Fibroblast of peridontal ligament (primary cell): ENCODE data around the gene POLR2C.
A peak's percentile ranks its signal among the peaks of the same experiment; 100 is the strongest.
"Not testable (repeated sequence)": the region's sequence is repeated elsewhere in the genome, so short reads cannot be mapped to it uniquely, and the experiment has no call there.

Experiments used
- DNase-seq: peaks from one replicate; pipeline ENCODE4 v3.0.0-alpha.2; 2010; ENCODE audit errors: extremely low read depth

The POLR2C gene

GRCh38 chr16:57479205-57479975 is 16.9 kb downstream of the POLR2C start:
- DNase-seq, result peak; percentile 60

- DNase-seq, result peak; percentile 13
Observed at GRCh38 chr16:57479976-57480753, 17.7 kb downstream of the POLR2C start.

GRCh38 chr16:57480754-57481230 is 18.3 kb downstream of the POLR2C start:
- no peak for DNase-seq

- no peak for DNase-seq
Observed at GRCh38 chr16:57481421-57481820, 18.9 kb downstream of the POLR2C start.

- no peak for DNase-seq
Observed at GRCh38 chr16:57482845-57483545, 20.5 kb downstream of the POLR2C start.

GRCh38 chr16:57483725-57484514 is 21.4 kb downstream of the POLR2C start:
- DNase-seq, result no peak

- DNase-seq, result no peak
Observed at GRCh38 chr16:57484515-57485005, 22.1 kb downstream of the POLR2C start.

GRCh38 chr16:57485091-57485915 is 22.8 kb downstream of the POLR2C start:
- DNase-seq, result no peak

GRCh38 chr16:57485916-57486857 is 23.7 kb downstream of the POLR2C start, which contains the start of gene DOK4:
TSS of gene DOK4 (minus strand) at chr16:57486493. CDS start at chr16:57479507, 6,986 bp downstream.
- DNase-seq, result peak; percentile 36

- no peak for DNase-seq
Observed at GRCh38 chr16:57486858-57487834, 24.7 kb downstream of the POLR2C start.

GRCh38 chr16:57489229-57489628 is 26.8 kb downstream of the POLR2C start:
- DNase-seq, result no peak

GRCh38 chr16:57493767-57494166 is 31.3 kb downstream of the POLR2C start:
- no peak for DNase-seq

- DNase-seq, result no peak
Observed at GRCh38 chr16:57497121-57497520, 34.6 kb downstream of the POLR2C start.

- no peak for DNase-seq
Observed at GRCh38 chr16:57498031-57498430, 35.6 kb downstream of the POLR2C start.

- DNase-seq, result not testable (repeated sequence)
Observed at GRCh38 chr16:57499941-57500340, 37.5 kb downstream of the POLR2C start.

- DNase-seq, result no peak
Observed at GRCh38 chr16:57500578-57501111, 38.2 kb downstream of the POLR2C start.

GRCh38 chr16:57501492-57501891 is 39.0 kb downstream of the POLR2C start:
- DNase-seq, result no peak
